Mesendoderm (in vitro differentiated cells): ENCODE data around the gene CBL.

Source experiments
- DNase-seq: peaks from one replicate; pipeline ENCODE4 v3.0.0; 2013
- H2AK5ac ChIP-seq: 2 replicates; pipeline ENCODE4 v1.6.1; 2013; ENCODE audit warnings: low read length, inconsistent platforms
- H2BK120ac ChIP-seq: 2 replicates; pipeline ENCODE4 v1.6.1; 2013; ENCODE audit warnings: low read depth, mild to moderate bottlenecking, low read length, moderate library complexity, mixed read lengths
- H2BK15ac ChIP-seq: replicated peaks from 2 replicates; pipeline ENCODE4 v1.6.1; 2013; ENCODE audit warnings: low read depth, mild to moderate bottlenecking, moderate library complexity
- H2BK5ac ChIP-seq: 2 replicates; pipeline ENCODE4 v1.6.1; 2013; ENCODE audit warnings: low read length, inconsistent platforms
- H3K18ac ChIP-seq: 2 replicates; pipeline ENCODE4 v1.6.1; 2013; ENCODE audit warnings: mild to moderate bottlenecking, low read length, mixed read lengths
- H3K23ac ChIP-seq: one replicate; pipeline ENCODE4 v1.6.1; 2013; ENCODE audit warnings: low read length
- H3K27ac ChIP-seq: 2 replicates; pipeline ENCODE4 v1.5.1; 2013; ENCODE audit warnings: low read depth, mild to moderate bottlenecking, inconsistent platforms, low read length, moderate library complexity
- H3K27me3 ChIP-seq: 2 replicates; pipeline ENCODE4 v1.6.1; 2013; ENCODE audit warnings: low read length, control low read depth, mild to moderate bottlenecking, inconsistent platforms; ENCODE audit not compliant: insufficient read depth, poor library complexity
- H3K36me3 ChIP-seq: 2 replicates; pipeline ENCODE4 v1.6.1; 2013; ENCODE audit warnings: low read length, inconsistent platforms; ENCODE audit not compliant: control insufficient read depth, insufficient read depth
- H3K4ac ChIP-seq: one replicate; pipeline ENCODE4 v1.6.1; 2013; ENCODE audit warnings: low read depth, mild to moderate bottlenecking, low read length, moderate library complexity
- H3K4me1 ChIP-seq: 2 replicates; pipeline ENCODE4 v1.6.1; 2013; ENCODE audit warnings: low read depth, low read length, inconsistent platforms; ENCODE audit not compliant: control insufficient read depth
- H3K4me2 ChIP-seq: 2 replicates; pipeline ENCODE4 v1.6.1; 2013; ENCODE audit warnings: low read length
- H3K4me3 ChIP-seq: 2 replicates; pipeline ENCODE4 v1.5.1; 2013; ENCODE audit warnings: mild to moderate bottlenecking, low read length
- H3K56ac ChIP-seq: one replicate; pipeline ENCODE4 v1.6.1; 2013; ENCODE audit warnings: low read length
- H3K79me1 ChIP-seq: 2 replicates; pipeline ENCODE4 v1.6.1; 2013; ENCODE audit warnings: low read length, inconsistent platforms
- H3K79me2 ChIP-seq: 2 replicates; pipeline ENCODE4 v1.6.1; 2013; ENCODE audit warnings: mild to moderate bottlenecking, low read length; ENCODE audit not compliant: control insufficient read depth, insufficient read depth
- H3K9ac ChIP-seq: 2 replicates; pipeline ENCODE4 v1.6.1; 2013; ENCODE audit warnings: low read length, inconsistent platforms
- H4K5ac ChIP-seq: one replicate; pipeline ENCODE4 v1.6.1; 2013; ENCODE audit warnings: low read length
- H4K8ac ChIP-seq: one replicate; pipeline ENCODE4 v1.6.1; 2013; ENCODE audit warnings: low read depth, mild to moderate bottlenecking, control low read depth, low read length, moderate library complexity
- WGBS: extraction: QIAGEN DNeasy Blood & Tissue Kit; methylation state at CpG from one replicate; pipeline ENCODE4 v1.1.7; 2013; ENCODE audit warnings: low lambda C conversion rate, missing lambda C conversion rate; ENCODE audit not compliant: insufficient coverage; ENCODE audit errors: extremely low coverage; 5-methylcytosine and 5-hydroxymethylcytosine counted together

The CBL gene

GRCh38 chr11:119169282-119169719 lies 36.8 kb upstream of the CBL start:
- peak overlapping the region; percentile 78 for H2BK5ac ChIP-seq
- H3K4me1 ChIP-seq: no peaks in the 10 kb centered on the region
- no peaks in the 10 kb centered on the region for H3K79me1 ChIP-seq
- H3K27ac ChIP-seq: peak overlapping the region; percentile 89
- H2BK15ac ChIP-seq: no peak overlapping the region
- peak overlapping the region; percentile 61 for H3K4ac ChIP-seq
- H3K36me3 ChIP-seq: no peaks in the 10 kb centered on the region
- H3K56ac ChIP-seq: peak overlapping the region; percentile 97
- H3K79me2 ChIP-seq: no peaks in the 10 kb centered on the region
- DNase-seq: peak; percentile 98
- H3K9ac ChIP-seq: peak overlapping the region; percentile 95
- H4K5ac ChIP-seq: no peak overlapping the region
- H3K4me3 ChIP-seq: peak overlapping the region; percentile 81
- no CpG with 5 or more reads among the region's 15 CpGs for WGBS
- H4K8ac ChIP-seq: no peak overlapping the region
- H3K4me2 ChIP-seq: peak overlapping the region; percentile 85
- H2AK5ac ChIP-seq: no peak overlapping the region
- peak overlapping the region; percentile 70 for H3K18ac ChIP-seq
- H3K27me3 ChIP-seq: no peaks in the 10 kb centered on the region
- no peak overlapping the region for H2BK120ac ChIP-seq
- H3K23ac ChIP-seq: peak overlapping the region; percentile 99

GRCh38 chr11:119172513-119172912 lies 33.6 kb upstream of the CBL start:
- H3K4me1 ChIP-seq: no peaks in the 10 kb centered on the region
- H3K23ac ChIP-seq: no peak overlapping the region
- H2BK5ac ChIP-seq: no peak overlapping the region
- H3K4ac ChIP-seq: no peak overlapping the region
- H3K18ac ChIP-seq: no peak overlapping the region
- H3K36me3 ChIP-seq: no peaks in the 10 kb centered on the region
- H3K4me3 ChIP-seq: no peak overlapping the region
- no peak overlapping the region for H4K8ac ChIP-seq
- no CpG with 5 or more reads among the region's 2 CpGs for WGBS
- H3K79me2 ChIP-seq: no peaks in the 10 kb centered on the region
- no peak overlapping the region for H3K9ac ChIP-seq
- H2BK120ac ChIP-seq: no peak overlapping the region
- H3K27me3 ChIP-seq: no peaks in the 10 kb centered on the region
- H3K79me1 ChIP-seq: no peaks in the 10 kb centered on the region
- H3K56ac ChIP-seq: no peak overlapping the region
- peak; percentile 23 for DNase-seq
- no peak overlapping the region for H2AK5ac ChIP-seq
- no peak overlapping the region for H3K27ac ChIP-seq
- H3K4me2 ChIP-seq: no peak overlapping the region
- H4K5ac ChIP-seq: no peak overlapping the region
- no peak overlapping the region for H2BK15ac ChIP-seq

GRCh38 chr11:119173453-119173852 lies 32.7 kb upstream of the CBL start:
- Histone ChIP-seq H4K8ac (no peak overlapping the region), H3K79me2 (no peaks in the 10 kb centered on the region), H3K4me2 (no peak overlapping the region), H3K4me1 (no peaks in the 10 kb centered on the region), H3K18ac (no peak overlapping the region), H4K5ac (no peak overlapping the region), H3K4me3 (no peak overlapping the region), H2BK5ac (no peak overlapping the region), H3K36me3 (no peaks in the 10 kb centered on the region), H3K27me3 (no peaks in the 10 kb centered on the region), H3K23ac (no peak overlapping the region), H2AK5ac (no peak overlapping the region), H3K9ac (no peak overlapping the region), H3K56ac (no peak overlapping the region), H2BK120ac (no peak overlapping the region), H3K79me1 (no peaks in the 10 kb centered on the region), H3K27ac (no peak overlapping the region), H3K4ac (no peak overlapping the region), H2BK15ac (no peak overlapping the region)
- WGBS: no CpG with 5 or more reads among the region's 21 CpGs
- no peak for DNase-seq

GRCh38 chr11:119175493-119176077 lies 30.6 kb upstream of the CBL start:
- H2BK5ac ChIP-seq: no peak overlapping the region
- no peak overlapping the region for H2BK15ac ChIP-seq
- no peak overlapping the region for H3K4me3 ChIP-seq
- WGBS: no CpG with 5 or more reads among the region's 6 CpGs
- no peak overlapping the region for H3K18ac ChIP-seq
- H3K9ac ChIP-seq: no peak overlapping the region
- no peak overlapping the region for H4K8ac ChIP-seq
- DNase-seq: peak; percentile 33
- H3K27me3 ChIP-seq: no peaks in the 10 kb centered on the region
- no peak overlapping the region for H3K27ac ChIP-seq
- H2BK120ac ChIP-seq: no peak overlapping the region
- no peaks in the 10 kb centered on the region for H3K79me2 ChIP-seq
- H3K4ac ChIP-seq: no peak overlapping the region
- no peak overlapping the region for H3K23ac ChIP-seq
- no peaks in the 10 kb centered on the region for H3K79me1 ChIP-seq
- H4K5ac ChIP-seq: no peak overlapping the region
- H2AK5ac ChIP-seq: no peak overlapping the region
- no peaks in the 10 kb centered on the region for H3K4me1 ChIP-seq
- no peaks in the 10 kb centered on the region for H3K36me3 ChIP-seq
- H3K4me2 ChIP-seq: no peak overlapping the region
- H3K56ac ChIP-seq: no peak overlapping the region

- H3K27me3 ChIP-seq: no peaks in the 10 kb centered on the region
- no peaks in the 10 kb centered on the region for H3K79me2 ChIP-seq
- no peak overlapping the region for H3K4ac ChIP-seq
- no CpG with 5 or more reads among the region's 4 CpGs for WGBS
- H3K18ac ChIP-seq: no peak overlapping the region
- H3K4me2 ChIP-seq: no peak overlapping the region
- no peaks in the 10 kb centered on the region for H3K79me1 ChIP-seq
- H2BK5ac ChIP-seq: no peak overlapping the region
- no peak overlapping the region for H4K5ac ChIP-seq
- H3K4me3 ChIP-seq: no peak overlapping the region
- H2AK5ac ChIP-seq: no peak overlapping the region
- no peak overlapping the region for H3K27ac ChIP-seq
- H3K23ac ChIP-seq: no peak overlapping the region
- H4K8ac ChIP-seq: no peak overlapping the region
- DNase-seq: no peak
- H3K4me1 ChIP-seq: no peaks in the 10 kb centered on the region
- H2BK120ac ChIP-seq: no peak overlapping the region
- H3K56ac ChIP-seq: no peak overlapping the region
- H3K36me3 ChIP-seq: no peaks in the 10 kb centered on the region
- H3K9ac ChIP-seq: no peak overlapping the region
- no peak overlapping the region for H2BK15ac ChIP-seq
Measured at GRCh38 chr11:119178166-119178680, 27.9 kb upstream of the CBL start.

- Histone ChIP-seq H2BK120ac (no peak overlapping the region), H3K27ac (no peak overlapping the region), H2BK15ac (no peak overlapping the region), H3K27me3 (no peaks in the 10 kb centered on the region), H3K4me1 (no peaks in the 10 kb centered on the region), H3K23ac (no peak overlapping the region), H4K8ac (no peak overlapping the region), H4K5ac (no peak overlapping the region), H2BK5ac (no peak overlapping the region), H3K79me2 (no peaks in the 10 kb centered on the region), H3K4ac (no peak overlapping the region), H3K79me1 (no peaks in the 10 kb centered on the region), H3K56ac (no peak overlapping the region), H2AK5ac (no peak overlapping the region), H3K36me3 (no peaks in the 10 kb centered on the region), H3K4me2 (no peak overlapping the region), H3K18ac (no peak overlapping the region), H3K4me3 (no peak overlapping the region), H3K9ac (no peak overlapping the region)
- no peak for DNase-seq
- WGBS: no CpG with 5 or more reads among the region's 6 CpGs
Measured at GRCh38 chr11:119179342-119179741, 26.8 kb upstream of the CBL start.
